ENCODE data around the gene NHS.

The NHS gene

GRCh38 chrX:17680732-17681413 is 305.9 kb downstream of the NHS start:
- Histone ChIP-seq H3K4me1 (ENCODE audit: insufficient read depth, low read length, severe bottlenecking) (no peaks in the 10 kb centered on the region), H3K9me3 (ENCODE audit: low read length) (no peaks in the 10 kb centered on the region), H3K79me2 (ENCODE audit: insufficient read depth, low read length) (no peaks in the 10 kb centered on the region), H3K4me2 (ENCODE audit: low read length) (no peak overlapping the region), H4K20me1 (ENCODE audit: insufficient read depth, low read length) (no peaks in the 10 kb centered on the region), H3K27me3 (ENCODE audit: insufficient read depth, low read length) (no peaks in the 10 kb centered on the region), H3K4me3 (ENCODE audit: low read depth, low read length, poor library complexity, severe bottlenecking) (no peak overlapping the region), H3F3A (ENCODE audit: insufficient read depth, low read length) (no peaks in the 10 kb centered on the region), H3K9me2 (ENCODE audit: low read depth, low read length) (no peaks in the 10 kb centered on the region), H3K9ac (ENCODE audit: low read length) (no peak overlapping the region), H3K27ac (ENCODE audit: low read depth, low read length, poor library complexity, severe bottlenecking) (no peak overlapping the region), H2AFZ (ENCODE audit: low read length) (no peak overlapping the region), H3K36me3 (ENCODE audit: insufficient read depth, low read length) (no peaks in the 10 kb centered on the region)
- TF ChIP-seq CTCF (IDR thresholded peaks at IDR 0.05; ENCODE audit: low read length) (no peak), EZH2 (IDR thresholded peaks at IDR 0.05; ENCODE audit: borderline replicate concordance, low read length) (no peak)

GRCh38 chrX:17682259-17682658 is 307.3 kb downstream of the NHS start:
- H3K27ac ChIP-seq (ENCODE audit: low read depth, low read length, poor library complexity, severe bottlenecking) = no peak overlapping the region
- H3K4me2 ChIP-seq (ENCODE audit: low read length) = no peak overlapping the region
- H3K36me3 ChIP-seq (ENCODE audit: insufficient read depth, low read length) = no peaks in the 10 kb centered on the region
- H3K4me1 ChIP-seq (ENCODE audit: insufficient read depth, low read length, severe bottlenecking) = no peaks in the 10 kb centered on the region
- no peak overlapping the region for H3K4me3 ChIP-seq (ENCODE audit: low read depth, low read length, poor library complexity, severe bottlenecking)
- no peak overlapping the region for H2AFZ ChIP-seq (ENCODE audit: low read length)
- no peaks in the 10 kb centered on the region for H3K79me2 ChIP-seq (ENCODE audit: insufficient read depth, low read length)
- no peaks in the 10 kb centered on the region for H4K20me1 ChIP-seq (ENCODE audit: insufficient read depth, low read length)
- TF ChIP-seq EZH2 (IDR thresholded peaks at IDR 0.05; ENCODE audit: borderline replicate concordance, low read length) (no peak), CTCF (IDR thresholded peaks at IDR 0.05; ENCODE audit: low read length) (no peak)
- no peaks in the 10 kb centered on the region for H3K9me3 ChIP-seq (ENCODE audit: low read length)
- H3K9me2 ChIP-seq (ENCODE audit: low read depth, low read length) = no peaks in the 10 kb centered on the region
- no peaks in the 10 kb centered on the region for H3F3A ChIP-seq (ENCODE audit: insufficient read depth, low read length)
- no peaks in the 10 kb centered on the region for H3K27me3 ChIP-seq (ENCODE audit: insufficient read depth, low read length)
- H3K9ac ChIP-seq (ENCODE audit: low read length) = no peak overlapping the region

- no peaks in the 10 kb centered on the region for H3K4me1 ChIP-seq (ENCODE audit: insufficient read depth, low read length, severe bottlenecking)
- H2AFZ ChIP-seq (ENCODE audit: low read length) = no peak overlapping the region
- H3K27ac ChIP-seq (ENCODE audit: low read depth, low read length, poor library complexity, severe bottlenecking) = no peak overlapping the region
- H3F3A ChIP-seq (ENCODE audit: insufficient read depth, low read length) = no peaks in the 10 kb centered on the region
- H3K36me3 ChIP-seq (ENCODE audit: insufficient read depth, low read length) = no peaks in the 10 kb centered on the region
- no peaks in the 10 kb centered on the region for H3K9me3 ChIP-seq (ENCODE audit: low read length)
- TF ChIP-seq EZH2 (IDR thresholded peaks at IDR 0.05; ENCODE audit: borderline replicate concordance, low read length) (no peak), CTCF (IDR thresholded peaks at IDR 0.05; ENCODE audit: low read length) (no peak)
- no peak overlapping the region for H3K9ac ChIP-seq (ENCODE audit: low read length)
- H3K27me3 ChIP-seq (ENCODE audit: insufficient read depth, low read length) = no peaks in the 10 kb centered on the region
- no peak overlapping the region for H3K4me2 ChIP-seq (ENCODE audit: low read length)
- no peak overlapping the region for H3K4me3 ChIP-seq (ENCODE audit: low read depth, low read length, poor library complexity, severe bottlenecking)
- H4K20me1 ChIP-seq (ENCODE audit: insufficient read depth, low read length) = no peaks in the 10 kb centered on the region
- H3K79me2 ChIP-seq (ENCODE audit: insufficient read depth, low read length) = no peaks in the 10 kb centered on the region
- H3K9me2 ChIP-seq (ENCODE audit: low read depth, low read length) = no peaks in the 10 kb centered on the region
Observed at GRCh38 chrX:17685026-17685425, 310.0 kb downstream of the NHS start.

Measured in OCI-LY1 (cell line).